Immature natural killer cell (primary cell): ENCODE measurements around the gene EXOC6. TPM values are rescaled to one million over a fixed set of nuclear protein-coding genes. Genes with fewer than 3 reads are reported as not detected.

ENCODE experiments used
- DNase-seq, 3 donors: peaks; one replicate each; pipeline ENCODE4 v3.0.0; 2022; ENCODE audit warnings: mixed read lengths in 1 of 3
- H3K27ac Mint-ChIP-seq, 6 donors: one replicate each; pipeline ENCODE4 v1.8.0; 2020; ENCODE audit warnings: mixed read lengths in 6 of 6, mild to moderate bottlenecking in 5 of 6, inconsistent platforms in 4 of 6, moderate library complexity in 3 of 6
- H3K27me3 Mint-ChIP-seq, 3 donors: one replicate each; pipeline ENCODE4 v1.8.0; 2020 to 2021; ENCODE audit warnings: low read depth in 3 of 3, mild to moderate bottlenecking in 3 of 3, mixed read lengths in 3 of 3, moderate library complexity in 3 of 3, inconsistent platforms in 1 of 3
- H3K36me3 Mint-ChIP-seq, 3 donors: one replicate each; pipeline ENCODE4 v1.8.0; 2020; ENCODE audit warnings: mixed read lengths in 3 of 3, inconsistent platforms in 2 of 3, mild to moderate bottlenecking in 2 of 3
- H3K4me1 Mint-ChIP-seq, 2 donors: one replicate each; pipeline ENCODE4 v1.8.0; 2020; ENCODE audit warnings: inconsistent platforms in 2 of 2, mild to moderate bottlenecking in 2 of 2, mixed read lengths in 2 of 2, moderate library complexity in 1 of 2
- H3K4me3 Mint-ChIP-seq, 5 donors: one replicate each; pipeline ENCODE4 v1.8.0; 2020; ENCODE audit warnings: mild to moderate bottlenecking in 5 of 5, mixed read lengths in 5 of 5, inconsistent platforms in 3 of 5, moderate library complexity in 3 of 5
- H3K9me3 Mint-ChIP-seq, 6 donors: one replicate each; pipeline ENCODE4 v1.8.0; 2020; ENCODE audit warnings: mild to moderate bottlenecking in 6 of 6, mixed read lengths in 6 of 6, inconsistent platforms in 4 of 6, moderate library complexity in 3 of 6
- polyA plus RNA-seq, 3 donors: library from polyadenylated mRNA; unstranded; fragments of 300-500 nt; fragmentation: Illumina TruSeq; gene quantifications; one replicate each; pipeline ENCODE4 v1.2.3, GENCODE V29; 2021

The EXOC6 gene
- polyA plus RNA-seq, 3 donors from 2014 or later, result 6.4 to 13.1 (median 8.7) TPM

DNA sequence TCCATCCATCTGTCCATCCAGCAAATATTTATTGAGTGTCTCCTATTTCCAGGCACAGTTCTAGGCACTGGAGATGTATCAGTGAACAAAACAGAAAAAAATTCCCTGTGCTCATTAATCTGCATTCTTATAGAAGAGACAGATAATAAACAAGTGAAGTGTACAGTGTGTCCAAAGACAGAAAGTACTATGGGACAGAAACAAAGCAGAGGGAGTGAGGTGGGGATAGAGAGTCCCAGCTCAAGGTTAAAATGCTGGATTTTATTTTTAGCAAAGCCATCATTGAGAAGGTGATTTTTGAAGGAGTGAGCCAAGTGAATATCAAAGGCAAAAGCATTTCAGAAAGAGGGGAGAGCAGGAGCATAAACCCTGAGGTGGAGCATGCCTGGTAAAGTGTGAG, 21.8 kb upstream of the EXOC6 start:
- H3K4me1 Mint-ChIP-seq, result peaks cover 17 to 21% of the 10 kb centered on the region in 2 donors
- peaks cover 4 to 8% (median 5%) of the 10 kb centered on the region in 3 donors for H3K27me3 Mint-ChIP-seq
- peaks cover 0 to 2% (median 0%) of the 10 kb centered on the region in 3 donors for H3K36me3 Mint-ChIP-seq
- no peak overlapping the region for H3K4me3 Mint-ChIP-seq
- H3K9me3 Mint-ChIP-seq, result no peaks in the 10 kb centered on the region
- no peak overlapping the region for H3K27ac Mint-ChIP-seq
- DNase-seq, result no peak

- Mint-ChIP-seq H3K9me3 (no peaks in the 10 kb centered on the region), H3K27ac (no peak overlapping the region), H3K4me3 (no peak overlapping the region), H3K36me3 (peaks cover 0 to 2% (median 0%) of the 10 kb centered on the region in 3 donors), H3K27me3 (peaks cover 3 to 8% (median 5%) of the 10 kb centered on the region in 3 donors), H3K4me1 (peaks cover 10 to 13% of the 10 kb centered on the region in 2 donors)
- no peak for DNase-seq
Observed at GRCh38 chr10:92829042-92829785, 19.1 kb upstream of the EXOC6 start.

DNA sequence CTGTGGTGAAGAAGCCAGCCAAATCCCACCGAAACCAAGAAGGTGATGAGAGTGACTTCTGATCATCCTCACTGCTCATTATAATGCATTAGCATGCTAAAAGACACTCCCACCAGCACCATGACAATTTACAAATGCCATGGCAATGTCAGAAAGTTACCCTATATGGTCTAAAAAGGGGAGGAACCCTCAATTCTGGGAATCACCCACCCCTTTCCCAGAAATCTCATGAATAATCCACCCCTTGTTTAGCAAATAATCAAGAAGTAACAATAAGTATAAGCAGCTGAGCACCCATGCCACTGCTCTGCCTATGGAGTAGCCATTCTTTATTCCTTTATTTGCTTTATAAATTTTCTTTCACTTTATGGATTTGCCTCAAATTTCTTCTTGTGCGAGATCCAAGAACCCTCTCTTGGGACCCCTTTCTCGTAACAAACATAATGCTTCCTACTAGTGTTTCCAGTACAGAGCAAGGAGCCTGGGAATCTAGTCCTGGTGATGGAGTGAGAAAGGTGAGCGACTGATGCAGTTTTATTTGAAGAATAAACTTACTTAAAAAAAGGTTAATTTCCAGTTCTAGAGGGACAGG, 18.4 kb upstream of the EXOC6 start:
- Mint-ChIP-seq H3K9me3 (no peaks in the 10 kb centered on the region), H3K36me3 (peaks cover 0 to 2% (median 0%) of the 10 kb centered on the region in 3 donors), H3K27me3 (peaks cover 3 to 8% (median 5%) of the 10 kb centered on the region in 3 donors), H3K4me1 (peaks cover 10 to 13% of the 10 kb centered on the region in 2 donors), H3K4me3 (peak overlapping the region in 2 of 5 donors; percentile 73 to 81), H3K27ac (no peak overlapping the region)
- DNase-seq, result no peak

DNA sequence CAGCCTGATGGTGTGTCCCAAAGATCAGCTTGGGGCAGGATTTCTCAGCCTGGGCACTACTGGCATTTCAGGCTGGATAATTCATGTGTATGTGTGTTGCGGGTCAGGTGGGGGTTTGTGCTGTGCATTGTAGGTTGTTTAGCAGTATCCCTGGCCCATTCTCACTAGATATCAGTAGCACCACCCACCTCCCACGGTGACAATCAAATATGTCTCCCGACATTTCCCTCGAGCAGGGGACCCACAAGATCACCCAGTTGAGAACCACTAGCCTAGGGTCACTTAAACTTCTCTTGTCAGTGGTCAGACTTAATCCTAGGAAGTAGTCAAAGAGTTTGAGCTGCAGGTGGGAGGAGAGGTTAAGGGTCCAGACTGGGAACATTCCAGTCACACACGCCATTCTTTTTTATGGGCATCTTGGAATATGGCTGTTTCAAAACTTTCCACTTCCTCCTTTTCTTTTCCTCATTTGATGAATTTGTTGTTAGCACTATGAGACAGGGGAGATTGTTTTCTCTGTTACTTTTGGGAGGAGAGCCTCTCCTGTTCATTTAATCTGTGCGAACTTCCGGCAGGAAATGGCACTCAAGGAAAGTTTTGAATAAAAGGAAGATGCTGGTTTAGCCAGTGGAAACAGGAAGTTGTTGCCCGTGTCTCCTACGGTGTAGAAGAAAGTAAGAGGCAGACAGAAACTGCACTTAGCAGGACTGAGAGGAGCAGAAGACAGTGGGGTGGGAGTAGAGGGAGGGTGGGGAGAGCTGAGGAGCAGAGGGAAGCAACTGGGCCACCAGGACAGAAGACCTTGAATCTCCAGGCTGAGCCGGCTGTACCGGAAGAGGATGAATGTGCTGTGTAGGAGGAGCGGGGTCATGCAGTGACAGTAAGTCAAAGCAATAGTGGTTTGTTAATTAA, 17.6 kb upstream of the EXOC6 start:
- H3K4me1 Mint-ChIP-seq, result peaks cover 10 to 13% of the 10 kb centered on the region in 2 donors
- H3K4me3 Mint-ChIP-seq, result peak overlapping the region; percentile 72 to 82 (median 75)
- H3K9me3 Mint-ChIP-seq, result no peaks in the 10 kb centered on the region
- H3K36me3 Mint-ChIP-seq, result peaks cover 0 to 2% (median 0%) of the 10 kb centered on the region in 3 donors
- H3K27ac Mint-ChIP-seq, result peak overlapping the region in 4 of 6 donors; percentile 22 to 64 (median 52)
- peaks cover 3 to 8% (median 5%) of the 10 kb centered on the region in 3 donors for H3K27me3 Mint-ChIP-seq
- no peak for DNase-seq

- peak overlapping the region in 1 of 5 donors; percentile 45 for H3K4me3 Mint-ChIP-seq
- H3K9me3 Mint-ChIP-seq, result no peaks in the 10 kb centered on the region
- peaks cover 10 to 13% of the 10 kb centered on the region in 2 donors for H3K4me1 Mint-ChIP-seq
- DNase-seq, result no peak
- peaks cover 0 to 2% (median 0%) of the 10 kb centered on the region in 3 donors for H3K36me3 Mint-ChIP-seq
- H3K27me3 Mint-ChIP-seq, result peaks cover 3 to 7% (median 5%) of the 10 kb centered on the region in 3 donors
- H3K27ac Mint-ChIP-seq, result no peak overlapping the region
Observed at GRCh38 chr10:92832121-92832520, 16.2 kb upstream of the EXOC6 start.

DNA sequence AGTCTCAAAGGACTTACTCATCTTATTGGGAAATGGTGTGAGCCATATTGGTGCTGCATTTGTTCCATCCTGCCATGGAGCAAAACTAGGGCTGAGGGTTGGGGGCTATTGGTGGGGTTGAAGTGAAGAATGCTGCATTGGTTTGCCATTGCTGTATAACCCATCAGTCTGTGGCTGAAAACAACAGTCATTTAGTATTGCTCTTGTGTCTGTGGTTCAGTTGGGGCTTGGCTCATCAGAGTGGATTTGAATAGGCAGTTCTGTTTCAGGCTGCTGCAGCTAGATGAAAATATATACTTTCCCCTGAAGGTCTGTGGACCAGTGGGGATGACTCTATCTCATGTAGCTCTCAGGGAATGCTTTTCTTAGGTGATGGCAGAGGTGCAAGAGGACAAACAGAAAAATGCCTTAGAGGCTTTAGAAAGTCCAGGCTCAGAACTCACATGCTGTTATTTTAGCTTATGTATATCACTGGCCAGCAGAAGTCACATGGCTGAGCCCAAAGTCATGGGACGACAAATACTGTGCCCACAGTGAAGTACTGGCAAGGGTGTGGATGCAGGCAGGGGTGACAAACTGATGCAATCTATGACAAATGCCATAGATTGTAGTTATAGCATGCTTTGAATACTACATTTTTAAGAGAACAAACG, 15.2 kb upstream of the EXOC6 start:
- DNase-seq, result no peak
- peaks cover 13% of the 10 kb centered on the region in 2 donors for H3K4me1 Mint-ChIP-seq
- H3K9me3 Mint-ChIP-seq, result no peaks in the 10 kb centered on the region
- no peak overlapping the region for H3K27ac Mint-ChIP-seq
- H3K4me3 Mint-ChIP-seq, result no peak overlapping the region
- H3K36me3 Mint-ChIP-seq, result peaks cover 0 to 2% (median 0%) of the 10 kb centered on the region in 3 donors
- H3K27me3 Mint-ChIP-seq, result peaks cover 3 to 7% (median 7%) of the 10 kb centered on the region in 3 donors

DNA sequence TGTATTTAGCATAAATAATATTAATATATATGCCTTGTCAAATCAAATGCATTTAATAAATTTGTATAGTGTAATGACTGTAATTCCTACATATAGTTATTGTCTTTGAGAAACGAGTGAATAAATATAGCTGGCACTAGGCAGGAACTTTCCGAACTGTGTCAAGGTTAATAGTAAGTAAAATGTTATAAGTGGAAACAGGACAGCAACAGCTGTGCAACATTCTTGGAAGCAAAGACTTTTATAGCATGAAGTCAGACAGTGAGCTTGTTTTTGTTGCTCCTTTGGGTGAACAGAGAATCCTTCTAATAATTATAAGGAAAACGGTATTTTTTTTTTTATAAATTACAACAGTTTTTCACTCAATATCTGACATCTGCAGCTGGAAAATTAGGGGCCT, 14.0 kb upstream of the EXOC6 start:
- peaks cover 13% of the 10 kb centered on the region in 2 donors for H3K4me1 Mint-ChIP-seq
- no peak overlapping the region for H3K4me3 Mint-ChIP-seq
- no peaks in the 10 kb centered on the region for H3K9me3 Mint-ChIP-seq

DNA sequence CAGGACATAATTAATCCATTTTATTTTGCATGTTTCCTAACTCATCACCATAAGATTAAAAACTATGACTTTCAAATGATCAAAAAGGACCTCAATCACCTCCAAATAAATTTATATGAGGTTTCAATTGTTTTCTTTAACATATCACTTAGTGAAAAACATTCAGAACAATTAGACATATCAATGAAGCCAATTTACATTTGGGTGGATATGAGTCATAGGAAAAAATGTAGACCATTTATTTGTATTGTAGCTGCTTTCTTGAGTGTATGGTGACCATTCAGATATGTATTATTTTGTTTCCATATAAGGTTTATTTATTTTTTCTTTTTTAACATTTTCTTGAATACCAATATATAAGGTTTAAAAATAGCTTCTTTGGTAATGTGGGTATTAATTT, 13.3 kb upstream of the EXOC6 start:
- Mint-ChIP-seq H3K9me3 (no peaks in the 10 kb centered on the region), H3K4me1 (peaks cover 13% of the 10 kb centered on the region in 2 donors), H3K27me3 (peaks cover 4 to 6% (median 5%) of the 10 kb centered on the region in 3 donors), H3K36me3 (peaks cover 0 to 1% (median 0%) of the 10 kb centered on the region in 3 donors), H3K4me3 (no peak overlapping the region), H3K27ac (no peak overlapping the region)
- no peak for DNase-seq

More for the DNA sequence above, 14.0 kb upstream of the EXOC6 start:
- no peak overlapping the region for H3K27ac Mint-ChIP-seq
- no peak for DNase-seq
- peaks cover 4 to 6% (median 5%) of the 10 kb centered on the region in 3 donors for H3K27me3 Mint-ChIP-seq
- H3K36me3 Mint-ChIP-seq, result peaks cover 0 to 2% (median 0%) of the 10 kb centered on the region in 3 donors

- Mint-ChIP-seq H3K27ac (peak overlapping the region in 3 of 6 donors; percentile 55 to 80 (median 62)), H3K9me3 (no peaks in the 10 kb centered on the region), H3K4me1 (peaks cover 0 to 2% of the 10 kb centered on the region in 2 donors), H3K4me3 (peak overlapping the region in 3 of 5 donors; percentile 19 to 58 (median 36)), H3K27me3 (peaks cover 1 to 7% (median 6%) of the 10 kb centered on the region in 3 donors), H3K36me3 (no peaks in the 10 kb centered on the region)
- peak; percentile 13 to 19 (median 18) for DNase-seq
Observed at GRCh38 chr10:92837456-92837855, 10.9 kb upstream of the EXOC6 start.

- Mint-ChIP-seq H3K27me3 (peaks cover 1 to 6% (median 4%) of the 10 kb centered on the region in 3 donors), H3K4me1 (peaks cover 0 to 6% of the 10 kb centered on the region in 2 donors), H3K9me3 (no peaks in the 10 kb centered on the region), H3K4me3 (no peak overlapping the region), H3K27ac (no peak overlapping the region), H3K36me3 (no peaks in the 10 kb centered on the region)
- peak; percentile 16 to 24 (median 22) for DNase-seq
Observed at GRCh38 chr10:92839191-92840085, 8.9 kb upstream of the EXOC6 start.

DNA sequence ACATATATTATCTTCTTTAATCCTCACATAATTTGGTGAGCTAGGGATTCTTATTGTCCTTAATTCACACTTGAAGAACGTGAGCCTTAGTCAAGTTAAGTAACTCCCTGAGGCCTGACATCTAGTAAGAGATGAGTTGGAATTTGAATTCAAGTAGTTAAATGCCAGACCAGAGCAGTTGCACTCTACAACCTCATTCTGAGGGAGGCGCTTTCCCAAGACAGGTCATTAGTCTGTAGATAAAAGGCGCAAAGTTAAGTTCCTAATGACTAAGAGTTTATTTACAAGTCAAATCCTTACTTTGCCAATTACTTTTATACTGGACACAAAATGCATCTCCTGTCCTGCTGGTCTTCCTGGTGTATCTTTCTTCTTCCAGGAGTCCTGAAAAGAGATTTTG, 3.6 kb upstream of the EXOC6 start:
- Mint-ChIP-seq H3K9me3 (no peaks in the 10 kb centered on the region), H3K36me3 (no peaks in the 10 kb centered on the region), H3K4me3 (no peak overlapping the region), H3K27me3 (peaks cover 2 to 6% (median 2%) of the 10 kb centered on the region in 3 donors), H3K4me1 (peaks cover 19 to 20% of the 10 kb centered on the region in 2 donors), H3K27ac (no peak overlapping the region)
- DNase-seq, result no peak

GRCh38 chr10:92845921-92846320, 2.4 kb upstream of the EXOC6 start:
- no peak for DNase-seq
- Mint-ChIP-seq H3K9me3 (no peaks in the 10 kb centered on the region), H3K36me3 (no peaks in the 10 kb centered on the region), H3K4me3 (peak overlapping the region in 2 of 5 donors; percentile 6 to 26), H3K27me3 (peaks cover 2 to 6% (median 2%) of the 10 kb centered on the region in 3 donors), H3K4me1 (peaks cover 20 to 22% of the 10 kb centered on the region in 2 donors), H3K27ac (no peak overlapping the region)
